HepG2 (cell line): ENCODE results near the gene RFX2. TPM values are rescaled to one million over a fixed set of nuclear protein-coding genes. Genes with fewer than 3 reads are reported as not detected.
A peak's percentile ranks its signal among the peaks of the same experiment; 100 is the strongest.

Experiments
- CCDC6 ChIP-seq: sonication (generic); formaldehyde crosslinking; IDR thresholded peaks from 2 replicates; pipeline ENCODE4 v1.8.1; 2022; ENCODE audit warnings: mild to moderate bottlenecking, missing genetic modification reagents, moderate library complexity
- CHD4 ChIP-seq: fragments of 200-600 bp; sonication (generic); IDR thresholded peaks from 2 replicates; pipeline ENCODE4 v1.7.0; 2017; ENCODE audit warnings: mild to moderate bottlenecking, low read length, borderline replicate concordance
- EHMT2 ChIP-seq: fragments of 200-600 bp; sonication (generic); IDR thresholded peaks from 2 replicates; pipeline ENCODE4 v1.7.0; 2017; ENCODE audit warnings: antibody characterized with exemption, low read depth, low read length, borderline replicate concordance
- ESRRA ChIP-seq: sonication (generic); formaldehyde crosslinking; IDR thresholded peaks from 2 replicates; pipeline ENCODE4 v1.5.1; 2020; ENCODE audit warnings: mild to moderate bottlenecking, low read depth, missing genetic modification reagents
- HBP1 ChIP-seq: IDR thresholded peaks from 2 replicates; pipeline ENCODE4 v1.6.1; 2016; ENCODE audit warnings: low read depth, control low read depth
- MTF2 ChIP-seq: sonication (generic); formaldehyde crosslinking; IDR thresholded peaks from 2 replicates; pipeline ENCODE4 v1.5.0; 2020; ENCODE audit warnings: missing genetic modification reagents, borderline replicate concordance
- PHF20 ChIP-seq: sonication (generic); formaldehyde crosslinking; IDR thresholded peaks from 2 replicates; pipeline ENCODE4 v1.5.0; 2020; ENCODE audit warnings: mild to moderate bottlenecking, missing genetic modification reagents
- PHF8 ChIP-seq: sonication (generic); formaldehyde crosslinking; IDR thresholded peaks from 2 replicates; pipeline ENCODE4 v1.5.0; 2020; ENCODE audit warnings: missing genetic modification reagents
- PLRG1 ChIP-seq: fragments of 450-650 bp; conservative IDR thresholded peaks from 2 replicates; pipeline ENCODE4 v1.6.1; 2016
- RBAK ChIP-seq: sonication (generic); formaldehyde crosslinking; IDR thresholded peaks from 2 replicates; pipeline ENCODE4 v1.5.1; 2020; ENCODE audit warnings: mild to moderate bottlenecking, missing genetic modification reagents
- SETDB1 ChIP-seq: sonication (generic); formaldehyde crosslinking; IDR thresholded peaks from 2 replicates; pipeline ENCODE4 v1.5.1; 2020; ENCODE audit warnings: missing genetic modification reagents, mild to moderate bottlenecking, borderline replicate concordance
- SP2 ChIP-seq: sonication (generic); formaldehyde crosslinking; IDR thresholded peaks from 2 replicates; pipeline ENCODE4 v1.5.1; 2020; ENCODE audit warnings: mild to moderate bottlenecking, missing genetic modification reagents
- ZBTB42 ChIP-seq: sonication (generic); formaldehyde crosslinking; IDR thresholded peaks from 2 replicates; pipeline ENCODE4 v1.5.0; 2020; ENCODE audit warnings: mild to moderate bottlenecking, missing genetic modification reagents
- ZNF205 ChIP-seq: IDR thresholded peaks from 2 replicates; pipeline ENCODE4 v1.6.1; 2018; ENCODE audit warnings: missing biosample characterization, missing genetic modification reagents
- ZNF264 ChIP-seq: sonication (generic); formaldehyde crosslinking; IDR thresholded peaks from 2 replicates; pipeline ENCODE4 v1.4.0; 2020; ENCODE audit warnings: missing genetic modification reagents
- ZNF30 ChIP-seq: sonication (generic); formaldehyde crosslinking; IDR thresholded peaks from 2 replicates; pipeline ENCODE4 v1.5.0; 2020; ENCODE audit warnings: mild to moderate bottlenecking, missing genetic modification reagents
- ZNF333 ChIP-seq: sonication (generic); formaldehyde crosslinking; IDR thresholded peaks from 2 replicates; pipeline ENCODE4 v1.4.0; 2020; ENCODE audit warnings: mild to moderate bottlenecking, missing genetic modification reagents, borderline replicate concordance
- ZNF572 ChIP-seq: sonication (generic); formaldehyde crosslinking; IDR thresholded peaks from 2 replicates; pipeline ENCODE4 v1.5.1; 2020; ENCODE audit warnings: mild to moderate bottlenecking, missing genetic modification reagents
- ZNF576 ChIP-seq: sonication (generic); formaldehyde crosslinking; IDR thresholded peaks from 2 replicates; pipeline ENCODE4 v1.4.0; 2020; ENCODE audit warnings: mild to moderate bottlenecking, missing genetic modification reagents
- ZNF678 ChIP-seq: sonication (generic); formaldehyde crosslinking; IDR thresholded peaks from 2 replicates; pipeline ENCODE4 v1.4.0; 2020; ENCODE audit warnings: mild to moderate bottlenecking, missing genetic modification reagents
- polyA plus RNA-seq, 8 experiments: library from polyadenylated mRNA; depleted of rRNA in 3 of 8; stranded (reverse) in 7 of 8; unstranded in 1 of 8; fragments of >200 nt; fragmentation: Illumina TruSeq in 4 of 8; extraction: Trizol in 4 of 8; gene quantifications; 2 replicates each; pipeline versions ENCODE4 v1.2.1 to v1.2.3, GENCODE V29; 2011 to 2016; ENCODE audit warnings: low read depth in 4 of 8, missing spikeins in 1 of 8, mixed read lengths in 1 of 8; ENCODE audit not compliant: insufficient read depth in 1 of 8
- total RNA-seq, 5 experiments: library from RNA; depleted of rRNA; stranded (reverse); fragments of >200 nt; fragmentation: Illumina TruSeq; extraction: Trizol; gene quantifications; 2 replicates each; pipeline ENCODE4 v1.2.3, GENCODE V29; 2016; ENCODE audit warnings: low read depth in 1 of 5
- TF ChIP-seq, protein P1 (sequence below): sonication (generic); formaldehyde crosslinking; IDR thresholded peaks from 2 replicates; pipeline ENCODE4 v1.8.0; 2022; ENCODE audit warnings: mild to moderate bottlenecking, missing genetic modification reagents, moderate library complexity
- TF ChIP-seq, protein P2 (sequence below): sonication (generic); formaldehyde crosslinking; IDR thresholded peaks from 2 replicates; pipeline ENCODE4 v1.4.0; 2020; ENCODE audit warnings: mild to moderate bottlenecking, missing genetic modification reagents
- TF ChIP-seq, protein P3 (sequence below): sonication (generic); formaldehyde crosslinking; IDR thresholded peaks from 2 replicates; pipeline ENCODE4 v1.9.0; 2021; ENCODE audit warnings: missing genetic modification reagents, borderline replicate concordance

Gene RFX2
- total and polyA plus RNA-seq, 2 of the 13 experiments (the other 11 are each of a cell fraction or from before 2014, with no cell fraction given): 2.8 to 3.3 TPM

DNA sequence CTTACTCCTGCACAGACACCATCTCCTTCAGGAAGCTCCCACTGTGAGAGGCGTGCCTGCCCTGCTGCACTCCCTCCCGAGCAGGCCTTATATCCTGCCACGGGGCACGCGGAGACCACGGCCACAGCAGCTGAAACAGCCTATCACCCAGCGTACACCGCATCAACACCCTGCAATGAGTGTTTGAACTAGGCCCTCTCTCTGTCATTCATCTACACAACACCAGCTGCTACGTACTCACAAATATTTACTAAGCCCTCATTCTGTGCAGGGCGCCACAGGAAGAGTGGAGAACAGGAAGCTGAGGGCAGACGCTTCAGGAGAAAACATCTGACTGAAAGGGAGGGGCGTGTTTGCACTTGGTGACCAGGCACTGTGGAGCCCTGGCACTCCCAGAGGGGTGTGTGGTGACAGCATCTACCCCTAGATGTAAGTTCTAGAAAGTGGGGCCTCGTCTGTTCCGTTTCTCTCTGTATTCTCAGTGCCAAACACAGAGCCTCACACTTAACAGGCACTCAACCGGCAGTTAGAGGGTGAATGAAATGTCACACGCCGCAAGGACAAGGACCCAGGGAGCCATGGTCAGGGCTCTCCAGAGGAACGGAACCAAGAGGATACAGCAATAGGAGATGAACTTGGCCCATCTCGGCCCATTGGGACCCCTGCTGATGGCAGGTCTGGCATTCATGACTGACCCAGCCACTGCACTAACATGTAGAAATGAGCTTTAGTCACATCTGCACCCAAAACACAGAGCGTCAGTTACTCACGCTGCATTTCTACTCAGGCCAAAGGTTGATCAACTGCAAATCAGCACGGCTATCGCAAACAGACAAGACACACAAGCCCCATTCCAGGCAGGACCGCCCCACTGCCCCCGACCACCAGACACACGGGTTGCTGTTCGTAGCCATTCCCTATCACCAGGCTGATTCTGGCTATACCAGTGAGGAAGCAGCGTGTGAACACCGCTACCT is 148.0 kb downstream of the RFX2 start (continued):
- no peak for TF ChIP-seq PHF8 (CRISPR knock-in tag)
- no peak for TF ChIP-seq SETDB1 (CRISPR knock-in tag)
- TF ChIP-seq ESRRA (CRISPR knock-in tag): peak; percentile 63; the same call in 1 of the 2 replicates
- TF ChIP-seq, protein P1, sequence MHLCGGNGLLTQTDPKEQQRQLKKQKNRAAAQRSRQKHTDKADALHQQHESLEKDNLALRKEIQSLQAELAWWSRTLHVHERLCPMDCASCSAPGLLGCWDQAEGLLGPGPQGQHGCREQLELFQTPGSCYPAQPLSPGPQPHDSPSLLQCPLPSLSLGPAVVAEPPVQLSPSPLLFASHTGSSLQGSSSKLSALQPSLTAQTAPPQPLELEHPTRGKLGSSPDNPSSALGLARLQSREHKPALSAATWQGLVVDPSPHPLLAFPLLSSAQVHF (CRISPR knock-in tag): peak; percentile 51; the same call in 1 of the 2 replicates
- peak; percentile 88 for TF ChIP-seq HBP1 (CRISPR knock-in tag)
- peak; percentile 95 for TF ChIP-seq ZNF205 (CRISPR knock-in tag)
- TF ChIP-seq ZNF333: no peak
- TF ChIP-seq ZNF30 (CRISPR knock-in tag): peak; percentile 62; the same call in 1 of the 2 replicates
- no peak; the same call in 1 of the 2 replicates for TF ChIP-seq PHF20 (CRISPR knock-in tag)
- TF ChIP-seq SP2 (CRISPR knock-in tag): no peak; the same call in 1 of the 2 replicates
- TF ChIP-seq ZNF678 (CRISPR knock-in tag): no peak
- TF ChIP-seq, protein P2, sequence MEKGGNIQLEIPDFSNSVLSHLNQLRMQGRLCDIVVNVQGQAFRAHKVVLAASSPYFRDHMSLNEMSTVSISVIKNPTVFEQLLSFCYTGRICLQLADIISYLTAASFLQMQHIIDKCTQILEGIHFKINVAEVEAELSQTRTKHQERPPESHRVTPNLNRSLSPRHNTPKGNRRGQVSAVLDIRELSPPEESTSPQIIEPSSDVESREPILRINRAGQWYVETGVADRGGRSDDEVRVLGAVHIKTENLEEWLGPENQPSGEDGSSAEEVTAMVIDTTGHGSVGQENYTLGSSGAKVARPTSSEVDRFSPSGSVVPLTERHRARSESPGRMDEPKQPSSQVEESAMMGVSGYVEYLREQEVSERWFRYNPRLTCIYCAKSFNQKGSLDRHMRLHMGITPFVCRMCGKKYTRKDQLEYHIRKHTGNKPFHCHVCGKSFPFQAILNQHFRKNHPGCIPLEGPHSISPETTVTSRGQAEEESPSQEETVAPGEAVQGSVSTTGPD (CRISPR knock-in tag): peak; percentile 90
- no peak; the same call in 1 of the 2 replicates for TF ChIP-seq RBAK (CRISPR knock-in tag)
- peak; percentile 93 for TF ChIP-seq CHD4
- TF ChIP-seq PLRG1: no peak
- no peak for TF ChIP-seq EHMT2
- TF ChIP-seq ZNF572: no peak
- no peak for TF ChIP-seq ZNF576
- TF ChIP-seq CCDC6 (CRISPR knock-in tag): peak; percentile 90; the same call in 1 of the 2 replicates
- TF ChIP-seq ZNF264: peak; percentile 65
- TF ChIP-seq MTF2 (CRISPR knock-in tag): peak; percentile 80; the same call in 1 of the 2 replicates
- TF ChIP-seq, protein P3, sequence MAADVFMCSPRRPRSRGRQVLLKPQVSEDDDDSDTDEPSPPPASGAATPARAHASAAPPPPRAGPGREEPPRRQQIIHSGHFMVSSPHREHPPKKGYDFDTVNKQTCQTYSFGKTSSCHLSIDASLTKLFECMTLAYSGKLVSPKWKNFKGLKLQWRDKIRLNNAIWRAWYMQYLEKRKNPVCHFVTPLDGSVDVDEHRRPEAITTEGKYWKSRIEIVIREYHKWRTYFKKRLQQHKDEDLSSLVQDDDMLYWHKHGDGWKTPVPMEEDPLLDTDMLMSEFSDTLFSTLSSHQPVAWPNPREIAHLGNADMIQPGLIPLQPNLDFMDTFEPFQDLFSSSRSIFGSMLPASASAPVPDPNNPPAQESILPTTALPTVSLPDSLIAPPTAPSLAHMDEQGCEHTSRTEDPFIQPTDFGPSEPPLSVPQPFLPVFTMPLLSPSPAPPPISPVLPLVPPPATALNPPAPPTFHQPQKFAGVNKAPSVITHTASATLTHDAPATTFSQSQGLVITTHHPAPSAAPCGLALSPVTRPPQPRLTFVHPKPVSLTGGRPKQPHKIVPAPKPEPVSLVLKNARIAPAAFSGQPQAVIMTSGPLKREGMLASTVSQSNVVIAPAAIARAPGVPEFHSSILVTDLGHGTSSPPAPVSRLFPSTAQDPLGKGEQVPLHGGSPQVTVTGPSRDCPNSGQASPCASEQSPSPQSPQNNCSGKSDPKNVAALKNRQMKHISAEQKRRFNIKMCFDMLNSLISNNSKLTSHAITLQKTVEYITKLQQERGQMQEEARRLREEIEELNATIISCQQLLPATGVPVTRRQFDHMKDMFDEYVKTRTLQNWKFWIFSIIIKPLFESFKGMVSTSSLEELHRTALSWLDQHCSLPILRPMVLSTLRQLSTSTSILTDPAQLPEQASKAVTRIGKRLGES (CRISPR knock-in tag): peak; percentile 90; the same call in 1 of the 2 replicates
- no peak for TF ChIP-seq ZBTB42 (CRISPR knock-in tag)
